AG09309 (cell line): ENCODE measurements around the gene CHID1.

Experiments
- DNase-seq: peaks from one replicate; pipeline ENCODE4 v3.0.0-alpha.2; 2010; ENCODE audit warnings: low read depth
- H3K4me3 ChIP-seq: 2 replicates; pipeline ENCODE4 v1.5.1; 2011; ENCODE audit warnings: mild to moderate bottlenecking, low read depth, low read length, moderate library complexity; ENCODE audit not compliant: control insufficient read depth
- CTCF ChIP-seq: IDR thresholded peaks from 2 replicates; pipeline ENCODE4 v1.5.1; 2011; ENCODE audit warnings: mild to moderate bottlenecking, low read depth, low read length, inconsistent platforms; ENCODE audit not compliant: insufficient read depth, control insufficient read depth; ENCODE audit errors: missing control alignments

Gene CHID1

GRCh38 chr11:944711-945470 lies 34.3 kb upstream of the CHID1 start:
- DNase-seq, result no peak
- TF ChIP-seq CTCF, result no peak
- no peak overlapping the region for H3K4me3 ChIP-seq

GRCh38 chr11:942823-943222 lies 32.2 kb upstream of the CHID1 start:
- DNase-seq, result no peak
- H3K4me3 ChIP-seq, result no peak overlapping the region
- TF ChIP-seq CTCF, result no peak

GRCh38 chr11:940496-941135 lies 30.0 kb upstream of the CHID1 start:
- H3K4me3 ChIP-seq, result no peak overlapping the region
- no peak for DNase-seq
- TF ChIP-seq CTCF, result no peak

GRCh38 chr11:937841-938261 lies 27.2 kb upstream of the CHID1 start:
- no peak for DNase-seq
- TF ChIP-seq CTCF, result no peak
- no peak overlapping the region for H3K4me3 ChIP-seq

- TF ChIP-seq CTCF, result no peak
Observed at GRCh38 chr11:936199-936598, 25.6 kb upstream of the CHID1 start.

GRCh38 chr11:934527-934926 lies 23.9 kb upstream of the CHID1 start:
- no peak overlapping the region for H3K4me3 ChIP-seq
- no peak for TF ChIP-seq CTCF
- no peak for DNase-seq

More at GRCh38 chr11:936199-936598, 25.6 kb upstream of the CHID1 start:
- DNase-seq, result no peak
- no peak overlapping the region for H3K4me3 ChIP-seq

- no peak for TF ChIP-seq CTCF
- H3K4me3 ChIP-seq, result no peak overlapping the region
- no peak for DNase-seq
Observed at GRCh38 chr11:933936-934335, 23.3 kb upstream of the CHID1 start.
